Measurements from ENCODE around the gene PIK3R1.

GRCh38 chr5:68260467-68260866, 44.9 kb downstream of the PIK3R1 start:
- TF ChIP-seq EP300 (IDR thresholded peaks at IDR 0.05; ENCODE audit: borderline replicate concordance), result no peak
- no peak for TF ChIP-seq TEAD4 (IDR thresholded peaks at IDR 0.05)
- no peak for TF ChIP-seq TCF12 (IDR thresholded peaks at IDR 0.05; ENCODE audit: low read depth)
- no peak for TF ChIP-seq REST (IDR thresholded peaks at IDR 0.05; ENCODE audit: low read depth)
- TF ChIP-seq YY1 (IDR thresholded peaks at IDR 0.05; ENCODE audit: low read depth), result no peak
- TF ChIP-seq CEBPB (IDR thresholded peaks at IDR 0.05), result no peak
- no peak for TF ChIP-seq USF1 (IDR thresholded peaks at IDR 0.05)
- TF ChIP-seq EGR1 (IDR thresholded peaks at IDR 0.05), result no peak
- no peak for TF ChIP-seq CREB1 (IDR thresholded peaks at IDR 0.05; ENCODE audit: low read depth)
- no peak for TF ChIP-seq NFIC (IDR thresholded peaks at IDR 0.05)
- no peak for TF ChIP-seq RAD21 (IDR thresholded peaks at IDR 0.05; ENCODE audit: low read depth)
- TF ChIP-seq TAF1 (IDR thresholded peaks at IDR 0.05; ENCODE audit: low read depth), result no peak
- no peak for TF ChIP-seq FOXM1 (IDR thresholded peaks at IDR 0.05; ENCODE audit: borderline replicate concordance, low read depth)
